Immature natural killer cell (primary cell): ENCODE measurements around the gene C9. TPM values are rescaled to one million over a fixed set of nuclear protein-coding genes. Genes with fewer than 3 reads are reported as not detected.
A peak's percentile ranks its signal among the peaks of the same experiment; 100 is the strongest.
"Not testable (repeated sequence)": the region's sequence is repeated elsewhere in the genome, so short reads cannot be mapped to it uniquely, and the experiment has no call there.

ENCODE experiments used
- DNase-seq, 3 donors: peaks; one replicate each; pipeline ENCODE4 v3.0.0; 2022; ENCODE audit warnings: mixed read lengths in 1 of 3
- H3K27ac Mint-ChIP-seq, 6 donors: one replicate each; pipeline ENCODE4 v1.8.0; 2020; ENCODE audit warnings: mixed read lengths in 6 of 6, mild to moderate bottlenecking in 5 of 6, inconsistent platforms in 4 of 6, moderate library complexity in 3 of 6
- H3K27me3 Mint-ChIP-seq, 3 donors: one replicate each; pipeline ENCODE4 v1.8.0; 2020 to 2021; ENCODE audit warnings: low read depth in 3 of 3, mild to moderate bottlenecking in 3 of 3, mixed read lengths in 3 of 3, moderate library complexity in 3 of 3, inconsistent platforms in 1 of 3
- H3K36me3 Mint-ChIP-seq, 3 donors: one replicate each; pipeline ENCODE4 v1.8.0; 2020; ENCODE audit warnings: mixed read lengths in 3 of 3, inconsistent platforms in 2 of 3, mild to moderate bottlenecking in 2 of 3
- H3K4me1 Mint-ChIP-seq, 2 donors: one replicate each; pipeline ENCODE4 v1.8.0; 2020; ENCODE audit warnings: inconsistent platforms in 2 of 2, mild to moderate bottlenecking in 2 of 2, mixed read lengths in 2 of 2, moderate library complexity in 1 of 2
- H3K4me3 Mint-ChIP-seq, 5 donors: one replicate each; pipeline ENCODE4 v1.8.0; 2020; ENCODE audit warnings: mild to moderate bottlenecking in 5 of 5, mixed read lengths in 5 of 5, inconsistent platforms in 3 of 5, moderate library complexity in 3 of 5
- H3K9me3 Mint-ChIP-seq, 6 donors: one replicate each; pipeline ENCODE4 v1.8.0; 2020; ENCODE audit warnings: mild to moderate bottlenecking in 6 of 6, mixed read lengths in 6 of 6, inconsistent platforms in 4 of 6, moderate library complexity in 3 of 6
- polyA plus RNA-seq, 3 donors: library from polyadenylated mRNA; unstranded; fragments of 300-500 nt; fragmentation: Illumina TruSeq; gene quantifications; one replicate each; pipeline ENCODE4 v1.2.3, GENCODE V29; 2021

The C9 gene
- polyA plus RNA-seq, 3 donors from 2014 or later, result not detected

- Mint-ChIP-seq H3K36me3 (peaks cover 0 to 3% (median 3%) of the 10 kb centered on the region in 3 donors), H3K9me3 (peaks cover 0 to 2% (median 0%) of the 10 kb centered on the region in 6 donors), H3K4me1 (peaks cover 6 to 7% of the 10 kb centered on the region in 2 donors), H3K4me3 (no peak overlapping the region), H3K27ac (no peak overlapping the region), H3K27me3 (peaks cover 1 to 10% (median 6%) of the 10 kb centered on the region in 3 donors)
- DNase-seq, result no peak
Measured at GRCh38 chr5:39284552-39284951, 79.7 kb downstream of the C9 start.

- peak; percentile 66 to 76 (median 73) for DNase-seq
- Mint-ChIP-seq H3K36me3 (peaks cover 0 to 3% (median 3%) of the 10 kb centered on the region in 3 donors), H3K27me3 (peaks cover 1 to 10% (median 2%) of the 10 kb centered on the region in 3 donors), H3K4me1 (peaks cover 6 to 7% of the 10 kb centered on the region in 2 donors), H3K4me3 (no peak overlapping the region), H3K27ac (peak overlapping the region in 5 of 6 donors; percentile 4 to 71 (median 36)), H3K9me3 (peaks cover 0 to 2% (median 0%) of the 10 kb centered on the region in 6 donors)
Measured at GRCh38 chr5:39283231-39283818, 81.0 kb downstream of the C9 start.

- peaks cover 1 to 10% (median 2%) of the 10 kb centered on the region in 3 donors for H3K27me3 Mint-ChIP-seq
- no peak overlapping the region for H3K4me3 Mint-ChIP-seq
- peak overlapping the region in 1 of 6 donors; percentile 45 for H3K27ac Mint-ChIP-seq
- peaks cover 6 to 7% of the 10 kb centered on the region in 2 donors for H3K4me1 Mint-ChIP-seq
- peaks cover 0 to 3% (median 3%) of the 10 kb centered on the region in 3 donors for H3K36me3 Mint-ChIP-seq
- peaks cover 0 to 2% (median 0%) of the 10 kb centered on the region in 6 donors for H3K9me3 Mint-ChIP-seq
- no peak for DNase-seq
Measured at GRCh38 chr5:39282561-39282960, 81.7 kb downstream of the C9 start.

GRCh38 chr5:39275865-39276264 is 88.4 kb downstream of the C9 start:
- H3K36me3 Mint-ChIP-seq, H3K9me3 Mint-ChIP-seq, DNase-seq, H3K27me3 Mint-ChIP-seq: not testable (repeated sequence)
- peak overlapping the region in 4 of 5 donors; percentile 33 to 88 (median 74) for H3K4me3 Mint-ChIP-seq
- H3K27ac Mint-ChIP-seq, result peak overlapping the region; percentile 96 to 99 (median 97)
- peaks cover 48 to 49% of the 10 kb centered on the region in 2 donors for H3K4me1 Mint-ChIP-seq

- Mint-ChIP-seq H3K27me3 (no peaks in the 10 kb centered on the region), H3K4me3 (peak overlapping the region; percentile 84 to 91 (median 87)), H3K9me3 (no peaks in the 10 kb centered on the region), H3K4me1 (peaks cover 56 to 61% of the 10 kb centered on the region in 2 donors), H3K27ac (peak overlapping the region; percentile 96 to 99 (median 97)), H3K36me3 (peaks cover 0 to 1% (median 0%) of the 10 kb centered on the region in 3 donors)
- DNase-seq, result peak; percentile 43 to 54 (median 46)
Measured at GRCh38 chr5:39274398-39275085, 89.8 kb downstream of the C9 start.

GRCh38 chr5:39273314-39273954 is 90.9 kb downstream of the C9 start:
- H3K27ac Mint-ChIP-seq, result peak overlapping the region; percentile 96 to 99 (median 97)
- H3K36me3 Mint-ChIP-seq, result peaks cover 0 to 4% (median 0%) of the 10 kb centered on the region in 3 donors
- peak in 1 of 3 donors; percentile 23 for DNase-seq
- H3K4me3 Mint-ChIP-seq, result peak overlapping the region; percentile 55 to 87 (median 84)
- no peaks in the 10 kb centered on the region for H3K27me3 Mint-ChIP-seq
- H3K9me3 Mint-ChIP-seq, result no peaks in the 10 kb centered on the region
- peaks cover 66 to 72% of the 10 kb centered on the region in 2 donors for H3K4me1 Mint-ChIP-seq

GRCh38 chr5:39272869-39273231 is 91.4 kb downstream of the C9 start:
- not testable (repeated sequence) for H3K36me3 Mint-ChIP-seq, H3K27me3 Mint-ChIP-seq, H3K9me3 Mint-ChIP-seq, DNase-seq
- Mint-ChIP-seq H3K4me3 (peak overlapping the region in 2 of 5 donors; percentile 86 to 87), H3K27ac (peak overlapping the region; percentile 96 to 99 (median 97)), H3K4me1 (peaks cover 70 to 78% of the 10 kb centered on the region in 2 donors)

- peak overlapping the region; percentile 89 to 99 (median 92) for H3K4me3 Mint-ChIP-seq
- H3K9me3 Mint-ChIP-seq, result no peaks in the 10 kb centered on the region
- H3K27me3 Mint-ChIP-seq, result peaks cover 0 to 3% (median 0%) of the 10 kb centered on the region in 3 donors
- peak overlapping the region; percentile 88 to 98 (median 90) for H3K27ac Mint-ChIP-seq
- DNase-seq, result peak; percentile 57 to 64 (median 60)
- peaks cover 0 to 4% (median 0%) of the 10 kb centered on the region in 3 donors for H3K36me3 Mint-ChIP-seq
- H3K4me1 Mint-ChIP-seq, result peaks cover 81 to 95% of the 10 kb centered on the region in 2 donors
Measured at GRCh38 chr5:39270225-39270848, 94.0 kb downstream of the C9 start.

GRCh38 chr5:39267186-39267585 is 97.1 kb downstream of the C9 start:
- Mint-ChIP-seq H3K36me3 (peaks cover 0 to 6% (median 5%) of the 10 kb centered on the region in 3 donors), H3K9me3 (no peaks in the 10 kb centered on the region), H3K27me3 (peaks cover 0 to 6% (median 0%) of the 10 kb centered on the region in 3 donors), H3K4me3 (peak overlapping the region; percentile 66 to 84 (median 77)), H3K27ac (peak overlapping the region; percentile 52 to 92 (median 84)), H3K4me1 (peaks cover 85 to 96% of the 10 kb centered on the region in 2 donors)
- no peak for DNase-seq

- Mint-ChIP-seq H3K27ac (peak overlapping the region; percentile 69 to 92 (median 84)), H3K4me3 (peak overlapping the region; percentile 61 to 84 (median 77)), H3K27me3 (peaks cover 0 to 6% (median 0%) of the 10 kb centered on the region in 3 donors), H3K4me1 (peaks cover 85 to 96% of the 10 kb centered on the region in 2 donors), H3K9me3 (no peaks in the 10 kb centered on the region), H3K36me3 (peaks cover 0 to 6% (median 5%) of the 10 kb centered on the region in 3 donors)
- no peak for DNase-seq
Measured at GRCh38 chr5:39266442-39266841, 97.9 kb downstream of the C9 start.

- H3K4me3 Mint-ChIP-seq, result peak overlapping the region; percentile 57 to 79 (median 76)
Measured at GRCh38 chr5:39264528-39264927, 99.8 kb downstream of the C9 start.

GRCh38 chr5:39262981-39263380 is 101.3 kb downstream of the C9 start:
- Mint-ChIP-seq H3K9me3 (no peaks in the 10 kb centered on the region), H3K36me3 (peaks cover 0 to 7% (median 7%) of the 10 kb centered on the region in 3 donors), H3K27me3 (peaks cover 0 to 6% (median 0%) of the 10 kb centered on the region in 3 donors), H3K4me1 (peaks cover 92 to 96% of the 10 kb centered on the region in 2 donors), H3K4me3 (peak overlapping the region in 3 of 5 donors; percentile 2 to 41 (median 30)), H3K27ac (peak overlapping the region; percentile 67 to 88 (median 78))
- DNase-seq, result no peak

More at GRCh38 chr5:39264528-39264927, 99.8 kb downstream of the C9 start:
- Mint-ChIP-seq H3K9me3 (no peaks in the 10 kb centered on the region), H3K27me3 (peaks cover 0 to 6% (median 0%) of the 10 kb centered on the region in 3 donors), H3K27ac (peak overlapping the region; percentile 78 to 90 (median 88)), H3K36me3 (peaks cover 0 to 5% (median 5%) of the 10 kb centered on the region in 3 donors), H3K4me1 (peaks cover 91 to 96% of the 10 kb centered on the region in 2 donors)
- peak; percentile 35 to 49 (median 47) for DNase-seq

- H3K27me3 Mint-ChIP-seq, result peaks cover 0 to 2% (median 0%) of the 10 kb centered on the region in 3 donors
- peaks cover 95 to 100% of the 10 kb centered on the region in 2 donors for H3K4me1 Mint-ChIP-seq
Measured at GRCh38 chr5:39260095-39260494, 104.2 kb downstream of the C9 start.

More at GRCh38 chr5:39260095-39260494, 104.2 kb downstream of the C9 start:
- no peak for DNase-seq
- peak overlapping the region; percentile 50 to 80 (median 66) for H3K27ac Mint-ChIP-seq
- peaks cover 0 to 8% (median 8%) of the 10 kb centered on the region in 3 donors for H3K36me3 Mint-ChIP-seq
- H3K9me3 Mint-ChIP-seq, result no peaks in the 10 kb centered on the region
- peak overlapping the region in 4 of 5 donors; percentile 2 to 67 (median 32) for H3K4me3 Mint-ChIP-seq
